Measurements from ENCODE around the gene PCED1A.

- no peak for TF ChIP-seq CTCF (conservative IDR thresholded peaks at IDR 0.05; ENCODE audit: low read length)
- no peak for TF ChIP-seq EZH2phosphoT487 (IDR thresholded peaks at IDR 0.05; ENCODE audit: borderline replicate concordance)
These were observed 3.1 kb downstream of the PCED1A start for GRCh38 chr20:2837221-2837960.
